ENCODE data around the gene ACP4. TPM values are rescaled to one million over a fixed set of nuclear protein-coding genes. Genes with fewer than 3 reads are reported as not detected.
A peak's percentile ranks its signal among the peaks of the same experiment; 100 is the strongest.
"Not testable (repeated sequence)": the region's sequence is repeated elsewhere in the genome, so short reads cannot be mapped to it uniquely, and the experiment has no call there.

The ACP4 gene
- total RNA-seq, 2 experiments from 2014 or later: not detected

DNA sequence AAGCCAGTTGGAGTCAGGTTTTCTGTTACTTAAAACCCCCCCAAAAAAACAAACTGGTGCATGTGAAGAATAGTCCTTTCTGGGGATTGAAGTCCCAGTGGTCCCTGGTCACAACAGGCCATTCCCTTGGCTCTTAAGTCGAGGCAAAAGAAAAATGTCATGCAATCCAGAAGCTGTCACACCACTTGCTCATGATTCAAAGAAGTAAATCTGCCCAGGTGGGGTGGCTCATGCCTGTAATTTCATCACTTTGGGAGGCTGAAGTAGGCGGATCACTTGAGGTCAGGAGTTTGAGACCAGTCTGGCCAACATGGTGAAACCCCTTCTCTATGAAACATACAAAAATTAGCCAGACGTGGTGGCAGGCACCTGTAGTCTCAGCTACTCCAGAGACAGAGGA lies 28.7 kb upstream of the ACP4 start:
- POLR2A ChIA-PET, H3K4me1 Mint-ChIP-seq: not testable (repeated sequence)

DNA sequence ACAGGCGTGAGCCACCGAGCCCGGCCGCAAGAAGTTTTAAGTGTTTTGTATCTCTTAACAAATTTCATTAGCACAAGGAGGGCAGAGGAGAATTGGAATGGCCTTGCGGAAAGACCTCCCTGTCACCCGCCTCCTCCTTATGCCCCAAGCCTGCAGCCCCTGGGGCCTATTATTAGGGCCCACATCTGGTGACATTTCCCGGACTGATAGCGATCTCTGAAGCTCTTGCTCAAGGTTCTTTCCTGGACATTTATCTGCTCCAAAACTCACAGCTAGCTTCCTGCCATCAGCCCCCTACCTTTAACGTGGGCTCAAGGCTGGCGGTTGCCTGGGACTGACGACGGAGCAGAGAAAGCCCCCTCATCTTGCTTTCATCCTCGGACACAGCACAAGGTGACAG lies 26.7 kb upstream of the ACP4 start:
- H3K9me3 Mint-ChIP-seq (ENCODE audit: low read depth); H3K36me3 Mint-ChIP-seq (ENCODE audit: low read depth): not testable (repeated sequence)

More for the DNA sequence above, 28.7 kb upstream of the ACP4 start:
- H3K27ac Mint-ChIP-seq; ATAC-seq; H3K4me3 Mint-ChIP-seq; intact Hi-C loops (cut with DNase I, micrococcal nuclease); H3K27me3 Mint-ChIP-seq; H3K9me3 Mint-ChIP-seq (ENCODE audit: low read depth); DNase-seq; H3K36me3 Mint-ChIP-seq (ENCODE audit: low read depth): not testable (repeated sequence)
- CTCF ChIA-PET: interaction anchor here (1.0 kb wide), 1 partner anchor 37 kb away, joined by 4 read pairs; no protein-coding TSS in a partner anchor

DNA sequence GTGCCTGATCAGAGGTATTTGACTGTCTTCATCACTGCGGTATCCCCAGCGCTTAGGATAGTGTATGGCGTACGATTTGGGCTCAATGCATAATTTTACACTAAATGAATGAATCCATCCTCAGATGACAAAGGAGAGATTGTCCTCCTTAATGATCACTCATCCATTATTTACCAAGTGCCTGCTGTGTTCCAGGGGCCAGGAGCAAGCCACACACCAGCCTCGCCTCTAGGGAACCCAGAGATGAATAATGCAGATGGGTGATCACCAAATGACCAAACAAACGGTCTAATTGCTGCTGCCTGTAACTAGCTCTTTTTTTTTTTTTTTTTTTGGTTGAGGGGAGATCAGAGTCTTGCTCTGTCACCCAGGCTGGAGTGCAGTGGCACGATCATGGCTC lies 25.8 kb upstream of the ACP4 start:
- no peaks in the 10 kb centered on the region for H3K4me1 Mint-ChIP-seq
- no peaks in the 10 kb centered on the region for H3K36me3 Mint-ChIP-seq (ENCODE audit: low read depth)
- peaks cover 5% of the 10 kb centered on the region for H3K27me3 Mint-ChIP-seq
- DNase-seq (no peak), ATAC-seq (no peak)
- intact Hi-C loops (cut with DNase I, micrococcal nuclease): no loop called here
- H3K27ac Mint-ChIP-seq: no peak overlapping the region
- ChIA-PET POLR2A (no interaction called here), CTCF (no interaction called here)
- H3K9me3 Mint-ChIP-seq (ENCODE audit: low read depth): no peaks in the 10 kb centered on the region
- no peak overlapping the region for H3K4me3 Mint-ChIP-seq

More for the DNA sequence above, 26.7 kb upstream of the ACP4 start:
- H3K4me3 Mint-ChIP-seq; CTCF ChIA-PET; ATAC-seq; H3K4me1 Mint-ChIP-seq; POLR2A ChIA-PET; intact Hi-C loops (cut with DNase I, micrococcal nuclease); H3K27me3 Mint-ChIP-seq; H3K27ac Mint-ChIP-seq; DNase-seq: not testable (repeated sequence)

DNA sequence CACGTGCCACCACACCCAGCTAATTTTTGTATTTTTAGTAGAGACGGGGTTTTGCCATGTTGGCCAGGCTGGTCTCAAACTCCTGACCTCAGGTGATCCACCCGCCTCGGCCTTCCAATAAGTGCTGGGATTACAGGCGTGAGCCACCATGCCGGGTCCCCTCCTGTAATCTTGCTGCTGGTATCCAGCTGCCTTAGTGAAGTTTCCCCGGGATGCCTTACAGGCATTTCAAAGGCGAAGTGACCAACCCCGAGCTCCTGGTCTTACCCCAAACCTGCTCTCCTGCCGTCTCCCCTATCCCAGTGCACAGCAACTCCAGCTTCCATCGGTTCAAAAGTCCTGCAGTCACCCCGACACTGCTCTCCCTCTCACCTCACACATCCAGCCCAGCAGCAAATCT lies 23.5 kb upstream of the ACP4 start:
- H3K36me3 Mint-ChIP-seq (ENCODE audit: low read depth); ATAC-seq; intact Hi-C loops (cut with DNase I, micrococcal nuclease); H3K27ac Mint-ChIP-seq; CTCF ChIA-PET; H3K4me3 Mint-ChIP-seq; H3K4me1 Mint-ChIP-seq; POLR2A ChIA-PET; H3K27me3 Mint-ChIP-seq; DNase-seq; H3K9me3 Mint-ChIP-seq (ENCODE audit: low read depth): not testable (repeated sequence)

DNA sequence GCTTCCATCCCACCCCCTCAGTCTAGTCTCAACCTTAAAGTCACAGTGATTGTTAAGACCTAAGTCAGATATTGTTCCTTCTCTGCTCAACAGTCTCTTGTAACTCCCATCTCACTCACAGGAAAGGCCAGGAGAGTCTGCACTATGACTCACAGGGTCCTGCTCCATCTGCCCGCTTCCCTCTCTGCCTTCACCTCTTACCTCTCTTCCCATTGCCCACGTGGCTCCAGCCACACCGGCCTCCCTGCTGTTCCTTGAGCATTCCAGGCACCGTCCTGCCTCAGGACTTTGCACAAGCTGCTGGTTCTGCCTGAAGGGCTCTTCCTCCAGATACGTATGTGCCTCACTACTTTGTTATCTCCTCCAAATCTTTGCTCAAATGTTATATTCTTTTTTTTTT lies 23.0 kb upstream of the ACP4 start:
- H3K4me1 Mint-ChIP-seq; H3K9me3 Mint-ChIP-seq (ENCODE audit: low read depth); intact Hi-C loops (cut with DNase I, micrococcal nuclease); DNase-seq; ATAC-seq; CTCF ChIA-PET; POLR2A ChIA-PET; H3K27ac Mint-ChIP-seq; H3K4me3 Mint-ChIP-seq; H3K27me3 Mint-ChIP-seq; H3K36me3 Mint-ChIP-seq (ENCODE audit: low read depth): not testable (repeated sequence)

DNA sequence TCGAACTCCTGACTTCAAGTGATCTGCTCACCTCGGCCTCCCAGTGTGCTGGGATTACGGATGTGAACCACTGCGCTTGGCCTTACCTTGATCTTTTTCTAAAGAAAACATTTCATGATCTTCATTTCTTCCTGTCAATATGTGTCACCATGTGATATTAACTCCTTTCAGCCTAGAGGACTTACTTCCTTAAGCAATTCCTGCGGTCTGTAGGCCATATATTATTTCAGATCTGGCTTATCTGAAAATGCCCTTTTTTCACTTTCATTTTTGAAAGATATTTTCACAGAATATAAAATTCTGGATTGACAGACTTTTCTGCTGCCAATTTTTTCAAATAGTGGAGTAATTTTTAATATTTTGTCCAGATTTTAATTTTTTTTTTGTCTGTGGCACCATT lies 21.9 kb upstream of the ACP4 start:
- CTCF ChIA-PET: no interaction called here
- intact Hi-C loops (cut with DNase I, micrococcal nuclease): no loop called here
- Mint-ChIP-seq H3K27me3 (peaks cover 10% of the 10 kb centered on the region), H3K36me3 (ENCODE audit: low read depth) (no peaks in the 10 kb centered on the region), H3K4me1 (no peaks in the 10 kb centered on the region), H3K9me3 (ENCODE audit: low read depth) (no peaks in the 10 kb centered on the region), H3K4me3 (no peak overlapping the region), H3K27ac (no peak overlapping the region)
- POLR2A ChIA-PET: no interaction called here
- ATAC-seq (no peak), DNase-seq (no peak)

DNA sequence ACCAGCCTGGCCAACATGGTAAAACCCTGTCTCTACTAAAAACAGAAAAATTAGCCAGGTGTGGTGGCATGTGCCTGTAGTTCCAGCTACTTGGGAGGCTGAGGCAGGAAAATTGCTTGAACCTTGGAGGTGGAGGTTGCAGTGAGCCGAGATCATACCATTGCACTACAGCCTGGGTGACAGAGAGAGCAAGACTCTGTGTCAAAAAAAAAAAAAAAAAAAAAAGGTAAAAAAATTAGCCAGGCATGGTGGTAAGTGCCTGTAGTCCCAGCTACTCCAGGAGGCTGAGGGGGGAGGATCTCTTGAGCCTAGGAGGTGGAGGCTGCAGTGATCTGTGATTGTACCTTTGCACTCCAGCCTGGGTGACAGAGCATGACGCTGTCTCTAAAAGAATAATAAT lies 20.1 kb upstream of the ACP4 start, which contains the start of gene GPR32:
Gene GPR32, plus strand, starts transcription at position 301 of the 400 bp plus-strand sequence. CDS start 137 bp downstream, outside the sequence.
- H3K9me3 Mint-ChIP-seq (ENCODE audit: low read depth); POLR2A ChIA-PET; ATAC-seq; CTCF ChIA-PET; H3K36me3 Mint-ChIP-seq (ENCODE audit: low read depth); intact Hi-C loops (cut with DNase I, micrococcal nuclease); DNase-seq; H3K4me1 Mint-ChIP-seq; H3K27ac Mint-ChIP-seq; H3K4me3 Mint-ChIP-seq: not testable (repeated sequence)
- H3K27me3 Mint-ChIP-seq: peaks cover 19% of the 10 kb centered on the region

DNA sequence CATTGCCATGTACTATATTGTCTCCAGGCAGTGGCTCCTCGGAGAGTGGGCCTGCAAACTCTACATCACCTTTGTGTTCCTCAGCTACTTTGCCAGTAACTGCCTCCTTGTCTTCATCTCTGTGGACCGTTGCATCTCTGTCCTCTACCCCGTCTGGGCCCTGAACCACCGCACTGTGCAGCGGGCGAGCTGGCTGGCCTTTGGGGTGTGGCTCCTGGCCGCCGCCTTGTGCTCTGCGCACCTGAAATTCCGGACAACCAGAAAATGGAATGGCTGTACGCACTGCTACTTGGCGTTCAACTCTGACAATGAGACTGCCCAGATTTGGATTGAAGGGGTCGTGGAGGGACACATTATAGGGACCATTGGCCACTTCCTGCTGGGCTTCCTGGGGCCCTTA lies 19.3 kb upstream of the ACP4 start:
- DNase-seq (no peak), ATAC-seq (no peak)
- Mint-ChIP-seq H3K36me3 (ENCODE audit: low read depth) (no peaks in the 10 kb centered on the region), H3K9me3 (ENCODE audit: low read depth) (no peaks in the 10 kb centered on the region), H3K4me3 (no peak overlapping the region), H3K27me3 (peaks cover 20% of the 10 kb centered on the region), H3K4me1 (no peaks in the 10 kb centered on the region), H3K27ac (no peak overlapping the region)
- CTCF ChIA-PET: no interaction called here
- POLR2A ChIA-PET: no interaction called here
- intact Hi-C loops (cut with DNase I, micrococcal nuclease): no loop called here

DNA sequence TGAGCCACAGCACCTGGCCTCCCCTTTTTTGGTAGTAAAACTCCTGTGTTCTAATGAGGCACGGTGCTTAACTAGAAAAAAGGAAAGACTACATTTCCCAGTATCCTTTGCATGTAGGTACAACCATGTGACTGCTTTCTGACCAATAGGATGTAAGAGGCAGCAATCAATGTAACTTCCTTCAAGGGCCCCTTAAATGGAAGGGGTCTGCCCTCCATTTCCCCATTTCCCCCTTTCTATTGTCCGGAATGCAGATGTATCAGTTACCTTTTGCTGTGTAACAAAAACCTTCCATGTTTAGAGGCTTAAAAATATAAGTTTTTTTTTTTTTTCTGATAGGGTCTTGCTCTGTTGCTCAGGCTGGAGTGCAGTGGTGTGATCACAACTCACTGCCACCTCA lies 17.7 kb upstream of the ACP4 start:
- no peaks in the 10 kb centered on the region for H3K4me1 Mint-ChIP-seq
- DNase-seq: no peak

DNA sequence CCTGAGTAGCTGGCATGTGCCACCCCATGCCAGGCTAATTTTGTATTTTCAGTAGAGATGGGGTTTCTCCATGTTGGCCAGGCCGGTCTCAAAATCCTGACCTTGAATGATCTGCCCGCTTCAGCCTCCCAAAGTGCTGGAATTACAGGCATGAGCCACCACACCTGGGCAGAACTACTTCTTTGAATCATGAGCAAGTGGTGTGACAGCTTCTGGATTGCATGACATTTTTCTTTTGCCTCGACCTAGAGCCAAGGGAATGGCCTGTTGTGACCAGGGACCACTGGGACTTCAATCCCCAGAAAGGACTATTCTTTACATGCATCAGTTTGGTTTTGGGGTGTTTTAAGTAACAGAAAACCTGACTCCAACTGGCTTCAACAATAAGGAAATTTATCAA lies 17.3 kb upstream of the ACP4 start:
- H3K4me1 Mint-ChIP-seq; CTCF ChIA-PET; H3K36me3 Mint-ChIP-seq (ENCODE audit: low read depth); H3K27ac Mint-ChIP-seq; DNase-seq; ATAC-seq; H3K9me3 Mint-ChIP-seq (ENCODE audit: low read depth); POLR2A ChIA-PET; intact Hi-C loops (cut with DNase I, micrococcal nuclease); H3K4me3 Mint-ChIP-seq: not testable (repeated sequence)
- H3K27me3 Mint-ChIP-seq: peaks cover 29% of the 10 kb centered on the region

More for the DNA sequence above, 17.7 kb upstream of the ACP4 start:
- Mint-ChIP-seq H3K36me3 (ENCODE audit: low read depth) (no peaks in the 10 kb centered on the region), H3K27me3 (peaks cover 25% of the 10 kb centered on the region), H3K27ac (no peak overlapping the region), H3K4me3 (no peak overlapping the region), H3K9me3 (ENCODE audit: low read depth) (no peaks in the 10 kb centered on the region)
- CTCF ChIA-PET: no interaction called here
- peak; percentile 71 for ATAC-seq
- intact Hi-C loops (cut with DNase I, micrococcal nuclease): no loop called here
- POLR2A ChIA-PET: no interaction called here

DNA sequence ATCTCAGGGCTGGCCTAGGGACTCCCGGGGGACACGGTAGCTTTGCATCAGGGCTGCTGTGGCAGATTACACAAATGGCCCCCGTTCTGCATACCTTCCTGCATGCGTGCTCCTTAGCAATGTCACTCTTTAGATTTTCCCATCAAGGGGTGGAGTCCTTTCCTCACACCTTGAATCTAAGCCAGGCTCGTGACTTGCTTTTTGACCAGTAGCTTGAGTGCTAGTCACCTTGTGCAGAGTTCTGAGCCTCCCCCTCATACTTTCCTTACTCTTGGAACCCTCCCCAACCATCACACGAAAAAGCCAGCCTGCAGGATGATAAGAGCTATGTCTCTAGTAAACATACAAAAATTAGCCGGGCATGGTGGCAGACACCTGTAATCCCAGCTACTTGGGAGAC lies 16.8 kb upstream of the ACP4 start:
- H3K4me1 Mint-ChIP-seq; ATAC-seq; H3K36me3 Mint-ChIP-seq (ENCODE audit: low read depth); CTCF ChIA-PET; intact Hi-C loops (cut with DNase I, micrococcal nuclease); DNase-seq; H3K27ac Mint-ChIP-seq; H3K9me3 Mint-ChIP-seq (ENCODE audit: low read depth); POLR2A ChIA-PET; H3K4me3 Mint-ChIP-seq: not testable (repeated sequence)
- peaks cover 35% of the 10 kb centered on the region for H3K27me3 Mint-ChIP-seq

DNA sequence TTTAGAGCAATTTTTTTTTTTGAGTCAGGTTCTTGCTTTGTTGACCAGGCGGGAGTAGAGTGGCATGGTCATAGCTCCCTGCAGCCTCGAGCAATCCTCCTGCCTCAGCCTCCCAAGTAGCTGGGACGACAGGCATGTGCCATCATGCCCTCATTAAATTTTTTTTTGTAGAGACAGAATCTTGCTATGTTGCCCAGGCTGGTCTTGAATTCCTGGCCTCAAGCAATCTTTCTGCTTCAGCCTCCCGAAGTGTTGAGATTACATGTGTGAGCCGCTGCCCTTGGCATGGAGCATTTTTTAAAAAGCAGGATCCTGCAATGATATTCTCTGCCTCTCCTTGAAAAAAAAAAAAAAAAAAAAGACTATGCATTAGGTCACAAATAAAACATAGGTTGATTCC lies 14.1 kb upstream of the ACP4 start:
- CTCF ChIA-PET: interaction anchor here (0.6 to 1.0 kb wide), 2 partner anchors 17 to 336 kb away, joined by 3 to 4 read pairs; no protein-coding TSS in a partner anchor
- Mint-ChIP-seq H3K9me3 (ENCODE audit: low read depth) (no peaks in the 10 kb centered on the region), H3K4me1 (peaks cover 6% of the 10 kb centered on the region), H3K27ac (no peak overlapping the region), H3K4me3 (no peak overlapping the region), H3K36me3 (ENCODE audit: low read depth) (no peaks in the 10 kb centered on the region), H3K27me3 (peaks cover 54% of the 10 kb centered on the region)
- POLR2A ChIA-PET: no interaction called here
- ATAC-seq (no peak), DNase-seq (no peak)
- intact Hi-C loops (cut with DNase I, micrococcal nuclease): no loop called here

DNA sequence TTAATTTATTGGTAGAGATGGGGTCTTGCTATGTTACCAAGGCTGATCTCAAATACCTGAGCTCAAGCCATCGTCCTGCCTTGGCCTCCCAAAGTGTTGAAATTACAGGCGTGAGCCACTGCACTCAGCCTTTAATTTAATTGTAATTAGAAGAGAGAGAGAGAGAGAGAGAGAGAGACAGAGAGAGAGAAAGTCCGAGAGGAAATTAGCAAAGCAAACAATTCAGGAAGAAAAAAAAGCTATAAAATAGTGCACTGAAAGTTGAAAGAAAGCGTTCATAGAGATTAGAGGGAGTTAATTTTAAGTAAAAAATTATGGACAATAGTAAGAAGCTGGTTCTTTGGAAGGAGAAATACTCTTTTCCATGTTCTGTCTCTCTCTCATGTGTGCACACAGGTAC lies 13.0 kb upstream of the ACP4 start:
- peaks cover 6% of the 10 kb centered on the region for H3K4me1 Mint-ChIP-seq
- H3K36me3 Mint-ChIP-seq (ENCODE audit: low read depth): no peaks in the 10 kb centered on the region
- CTCF ChIA-PET: interaction anchor here (0.8 to 2.7 kb wide), 6 partner anchors 14 to 221 kb away, joined by 3 to 10 read pairs (median 3); no protein-coding TSS in a partner anchor
- no peak overlapping the region for H3K27ac Mint-ChIP-seq
- POLR2A ChIA-PET: interaction anchor here (0.6 kb wide), 1 partner anchor 393 kb away, joined by 3 read pairs; no protein-coding TSS in a partner anchor
- no peaks in the 10 kb centered on the region for H3K9me3 Mint-ChIP-seq (ENCODE audit: low read depth)
- no peak overlapping the region for H3K4me3 Mint-ChIP-seq
- no peak for DNase-seq
- peaks cover 55% of the 10 kb centered on the region for H3K27me3 Mint-ChIP-seq
- ATAC-seq: no peak
- intact Hi-C loops (cut with DNase I, micrococcal nuclease): no loop called here
